ENCODE measurements around the gene DZIP3.
A peak's percentile ranks its signal among the peaks of the same experiment; 100 is the strongest.

The DZIP3 gene, protein sequence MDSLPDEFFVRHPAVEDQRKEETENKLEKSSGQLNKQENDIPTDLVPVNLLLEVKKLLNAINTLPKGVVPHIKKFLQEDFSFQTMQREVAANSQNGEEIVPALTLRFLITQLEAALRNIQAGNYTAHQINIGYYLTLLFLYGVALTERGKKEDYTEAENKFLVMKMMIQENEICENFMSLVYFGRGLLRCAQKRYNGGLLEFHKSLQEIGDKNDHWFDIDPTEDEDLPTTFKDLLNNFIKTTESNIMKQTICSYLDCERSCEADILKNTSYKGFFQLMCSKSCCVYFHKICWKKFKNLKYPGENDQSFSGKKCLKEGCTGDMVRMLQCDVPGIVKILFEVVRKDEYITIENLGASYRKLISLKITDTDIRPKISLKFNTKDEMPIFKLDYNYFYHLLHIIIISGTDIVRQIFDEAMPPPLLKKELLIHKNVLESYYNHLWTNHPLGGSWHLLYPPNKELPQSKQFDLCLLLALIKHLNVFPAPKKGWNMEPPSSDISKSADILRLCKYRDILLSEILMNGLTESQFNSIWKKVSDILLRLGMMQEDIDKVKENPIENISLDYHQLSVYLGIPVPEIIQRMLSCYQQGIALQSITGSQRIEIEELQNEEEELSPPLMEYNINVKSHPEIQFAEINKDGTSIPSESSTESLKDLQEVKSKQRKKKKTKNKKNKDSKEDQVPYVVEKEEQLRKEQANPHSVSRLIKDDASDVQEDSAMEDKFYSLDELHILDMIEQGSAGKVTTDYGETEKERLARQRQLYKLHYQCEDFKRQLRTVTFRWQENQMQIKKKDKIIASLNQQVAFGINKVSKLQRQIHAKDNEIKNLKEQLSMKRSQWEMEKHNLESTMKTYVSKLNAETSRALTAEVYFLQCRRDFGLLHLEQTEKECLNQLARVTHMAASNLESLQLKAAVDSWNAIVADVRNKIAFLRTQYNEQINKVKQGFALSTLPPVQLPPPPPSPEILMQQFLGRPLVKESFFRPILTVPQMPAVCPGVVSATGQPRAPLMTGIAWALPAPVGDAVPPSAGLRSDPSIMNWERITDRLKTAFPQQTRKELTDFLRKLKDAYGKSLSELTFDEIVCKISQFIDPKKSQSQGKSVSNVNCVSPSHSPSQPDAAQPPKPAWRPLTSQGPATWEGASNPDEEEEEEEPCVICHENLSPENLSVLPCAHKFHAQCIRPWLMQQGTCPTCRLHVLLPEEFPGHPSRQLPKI

DNA sequence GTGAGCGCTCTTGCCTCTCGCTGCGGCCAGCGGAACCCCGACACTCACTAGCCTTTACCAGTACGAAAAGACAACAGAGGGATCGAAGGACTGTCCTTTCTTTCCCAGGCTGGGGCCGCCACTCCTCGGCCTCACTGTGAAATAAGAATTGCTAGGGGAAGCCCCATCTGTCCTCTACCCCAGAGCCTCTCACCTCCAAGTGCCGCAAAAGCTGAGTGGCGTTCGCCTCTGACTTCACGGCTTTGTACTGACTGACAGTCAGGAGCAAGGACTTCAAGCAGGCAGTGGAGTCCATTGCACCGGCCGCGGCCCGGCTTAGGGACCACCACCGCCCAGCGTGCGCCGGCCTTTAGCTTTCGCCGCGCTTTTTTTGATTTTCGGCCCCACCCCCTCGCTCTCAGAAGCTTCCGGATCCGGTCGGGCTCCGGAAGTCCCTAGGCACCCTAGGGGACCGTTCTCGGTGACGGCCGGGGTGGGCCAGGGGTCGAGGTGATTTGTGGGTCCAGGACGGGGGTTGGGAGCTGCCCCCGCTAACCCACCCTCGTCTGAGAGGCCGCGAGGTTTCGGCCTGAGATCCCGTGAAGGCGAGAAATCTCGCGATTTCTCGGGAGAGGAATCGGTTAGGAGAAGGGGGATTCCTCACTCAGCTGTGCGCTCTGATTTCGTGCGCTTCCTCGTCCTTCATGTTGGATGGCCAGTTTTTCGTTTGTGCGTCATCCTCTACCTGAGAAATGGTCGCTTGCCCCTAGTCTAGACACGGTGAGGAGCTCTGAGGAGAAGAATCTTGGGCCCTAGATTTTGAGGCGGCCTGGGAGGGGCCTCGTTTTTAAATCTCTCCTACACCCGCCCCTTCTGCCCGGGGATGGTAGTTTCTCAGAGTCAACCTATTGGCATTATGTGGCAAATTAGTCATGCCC lies at the start of gene DZIP3, which contains the start of gene CIP2A:
Gene DZIP3 (plus strand): TSS at position 642 of the 917 bp plus-strand sequence. CDS start 15,685 bp downstream, outside the sequence.
Gene CIP2A (minus strand): TSS at position 358 of the 917 bp plus-strand sequence. CDS start 63 bp downstream, at position 295.
- DNase-seq: peak; percentile 94

DNA sequence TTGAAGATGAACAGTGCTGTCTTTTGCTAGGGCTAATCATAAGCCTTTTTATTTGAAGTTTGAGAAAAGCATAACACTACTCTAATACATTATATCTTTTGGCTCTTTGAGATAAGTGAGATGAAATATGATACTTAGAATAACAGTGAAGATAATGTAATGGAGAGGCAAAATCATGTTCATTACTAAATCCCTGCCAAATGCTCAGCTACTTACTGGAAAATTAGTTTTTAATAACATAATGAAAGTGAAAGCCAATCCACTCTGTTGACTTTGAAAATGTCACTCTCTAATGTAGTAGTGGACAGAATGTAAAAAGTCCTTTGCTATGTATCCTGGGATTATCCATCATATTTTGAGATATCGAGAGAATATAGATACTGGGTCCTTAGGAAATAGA lies 43.3 kb upstream of the DZIP3 start:
- no peak for DNase-seq

DNA sequence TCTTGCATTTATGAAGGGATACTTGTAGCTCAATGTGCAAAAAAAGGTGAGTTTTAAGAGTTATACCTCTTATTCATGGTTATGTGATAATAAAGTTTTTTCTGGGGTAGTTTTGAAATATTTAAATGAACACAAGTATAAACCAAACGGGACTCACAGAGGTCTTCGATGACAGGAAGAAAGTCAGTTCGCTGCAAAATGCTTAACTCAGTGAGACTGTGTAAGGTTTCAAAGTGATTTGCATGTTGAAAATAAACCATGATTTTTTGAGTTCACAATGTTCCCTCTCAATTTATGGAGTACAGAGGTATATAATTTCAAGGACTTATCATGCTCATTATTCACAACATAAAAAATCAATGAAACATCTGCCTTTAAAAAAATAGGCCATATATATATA lies 42.8 kb upstream of the DZIP3 start:
- no peak for DNase-seq

DNA sequence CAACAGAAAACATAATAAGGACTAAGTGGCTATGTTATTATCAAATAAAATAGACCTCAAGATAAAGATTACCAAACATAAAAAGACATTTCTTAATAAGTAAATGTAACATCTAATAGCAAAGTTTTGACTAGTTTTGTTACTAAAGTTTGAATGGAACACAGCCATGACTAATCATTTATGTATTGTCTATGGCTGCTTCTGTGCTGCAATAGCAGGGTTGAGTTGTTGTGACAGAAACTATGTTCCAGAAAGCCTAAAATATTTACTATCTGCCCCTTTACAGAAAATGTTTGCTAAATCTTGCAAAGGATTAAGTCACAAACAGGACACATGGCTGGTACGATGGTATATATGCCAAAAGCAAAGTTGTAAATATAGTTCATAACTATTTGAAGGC lies 41.2 kb upstream of the DZIP3 start:
- no peak for DNase-seq

DNA sequence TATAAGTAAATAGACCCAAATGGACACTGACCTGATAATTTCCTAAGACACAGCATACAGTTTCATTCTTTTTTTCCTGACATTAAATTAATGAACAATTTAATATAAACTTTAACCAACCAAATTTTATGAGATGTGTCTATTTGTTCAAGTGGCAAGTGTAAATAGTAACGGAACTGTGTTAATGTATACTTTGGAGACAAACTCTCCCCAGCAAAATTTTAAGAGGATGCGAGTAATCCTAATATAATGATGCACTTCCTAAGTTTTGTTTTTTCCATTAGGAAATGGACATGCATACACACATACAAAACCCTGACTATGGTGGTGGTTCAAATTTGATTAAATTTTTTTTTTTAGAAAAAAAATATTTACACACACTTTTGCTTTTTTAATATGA lies 40.6 kb upstream of the DZIP3 start:
- no peak for DNase-seq

DNA sequence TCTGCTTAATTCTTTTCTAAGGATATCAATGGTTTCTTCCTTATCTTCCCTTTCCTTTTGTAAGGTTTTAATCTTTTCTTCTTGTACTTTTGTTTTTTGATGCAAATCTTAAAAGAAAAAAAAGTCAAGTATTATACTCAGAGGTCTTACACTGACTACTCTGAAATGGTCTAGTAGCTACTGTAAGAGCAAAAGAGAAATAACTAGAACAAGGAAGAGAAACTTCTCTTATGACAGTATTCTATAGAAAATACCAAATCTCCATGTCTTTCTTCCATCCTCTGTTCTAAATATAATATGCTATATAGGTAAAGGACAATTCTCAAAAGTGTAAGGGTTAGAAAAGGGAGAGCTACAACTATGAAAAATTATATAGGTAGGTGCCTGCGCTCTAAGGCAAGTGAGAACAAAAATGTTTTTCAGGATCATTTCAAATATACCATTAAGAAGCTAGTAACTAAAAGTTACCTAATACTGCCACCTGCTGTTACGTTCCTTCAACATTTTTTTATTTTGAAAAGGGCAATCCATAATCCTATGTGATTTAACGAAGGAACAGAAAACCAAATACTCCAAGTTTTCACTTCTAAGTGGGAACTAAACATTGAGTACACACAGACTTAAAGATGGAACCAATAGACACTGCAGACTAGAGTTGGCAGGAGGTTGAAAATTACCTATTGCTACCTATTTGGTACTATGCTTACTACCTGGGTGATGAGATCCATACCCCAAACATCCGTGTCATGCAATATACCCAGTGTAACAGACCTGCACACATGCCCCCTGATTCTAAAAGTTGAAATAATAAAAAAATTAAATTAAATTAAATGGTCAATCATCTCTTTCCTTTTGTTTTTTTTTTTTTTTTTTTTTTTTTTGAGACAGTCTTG lies 37.0 kb upstream of the DZIP3 start:
- peak; percentile 28 for DNase-seq

DNA sequence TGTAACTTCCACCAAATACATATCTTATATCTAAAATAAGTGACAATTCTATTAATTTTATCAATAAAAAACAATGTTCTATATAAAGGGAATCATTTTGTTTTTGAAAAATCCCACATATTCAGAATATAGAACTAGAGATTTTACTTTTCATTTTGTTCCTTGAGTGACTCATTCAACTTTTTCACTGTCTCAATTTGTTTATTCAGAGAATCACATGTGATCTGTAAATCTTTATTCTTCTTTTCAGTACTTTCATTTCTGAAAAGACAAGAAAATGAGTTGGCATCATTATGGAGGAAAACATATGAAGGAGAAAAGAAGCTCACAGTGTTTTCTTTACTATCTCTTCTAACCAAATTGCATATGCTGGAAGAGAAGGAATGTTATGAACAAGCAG lies 35.3 kb upstream of the DZIP3 start:
- no peak for DNase-seq

DNA sequence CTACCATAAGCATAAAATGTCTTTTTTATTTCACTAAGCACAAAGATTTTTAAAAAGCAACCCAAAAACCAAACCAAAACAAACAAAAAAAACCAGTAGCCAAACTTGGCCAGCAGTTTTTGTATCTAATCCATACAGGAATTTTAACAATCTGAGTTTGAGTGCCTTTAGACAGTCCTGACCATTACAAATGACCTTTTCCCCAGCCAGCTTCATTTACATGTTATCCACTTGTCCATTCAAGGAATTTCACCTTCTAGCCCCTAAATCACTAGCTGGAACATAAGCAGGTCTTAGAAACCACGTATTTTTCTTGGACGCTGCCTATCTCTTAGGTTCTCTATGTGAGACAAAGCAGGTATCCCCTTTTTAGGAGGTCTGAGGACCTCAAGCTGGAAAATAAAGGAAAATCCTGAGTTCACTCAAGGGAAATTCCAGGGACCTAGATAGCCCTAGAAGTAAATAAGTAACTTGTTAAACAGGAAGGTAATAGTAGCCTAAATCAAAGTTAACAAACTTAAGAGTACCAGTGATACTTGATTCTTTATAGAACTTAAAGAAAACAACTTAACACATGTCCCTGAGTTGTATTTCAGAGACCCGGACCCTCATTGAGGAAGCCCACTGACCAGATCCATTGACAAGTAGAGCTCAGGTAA lies 34.5 kb upstream of the DZIP3 start:
- no peak for DNase-seq

DNA sequence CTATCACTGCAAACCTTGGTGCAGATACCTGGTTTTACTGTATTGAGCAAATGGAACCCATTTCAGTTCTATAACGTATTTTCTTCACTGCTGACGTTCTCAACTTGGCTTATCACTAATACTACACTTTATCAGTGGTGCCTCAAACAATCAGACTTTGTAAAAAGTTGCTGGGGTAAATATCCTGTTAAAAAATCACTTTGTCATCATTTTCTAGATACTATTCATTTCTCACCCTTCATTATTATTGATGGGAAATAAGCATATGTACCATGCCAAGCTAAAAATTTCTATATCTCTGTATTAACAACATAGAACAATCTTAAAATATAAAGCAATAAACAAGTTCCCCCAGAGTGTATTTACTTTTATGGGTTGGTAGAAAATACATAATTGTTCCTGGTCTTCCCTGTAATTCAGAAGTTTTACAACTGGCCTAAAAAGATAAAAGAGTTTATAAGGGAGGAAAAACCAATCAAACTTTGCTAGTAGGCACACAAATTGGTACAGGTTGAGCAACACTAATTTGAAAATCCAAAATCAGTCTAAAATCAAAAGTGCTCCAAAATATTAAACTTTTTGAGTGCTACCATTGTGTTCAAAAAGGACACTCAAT lies 33.4 kb upstream of the DZIP3 start:
- DNase-seq: no peak

DNA sequence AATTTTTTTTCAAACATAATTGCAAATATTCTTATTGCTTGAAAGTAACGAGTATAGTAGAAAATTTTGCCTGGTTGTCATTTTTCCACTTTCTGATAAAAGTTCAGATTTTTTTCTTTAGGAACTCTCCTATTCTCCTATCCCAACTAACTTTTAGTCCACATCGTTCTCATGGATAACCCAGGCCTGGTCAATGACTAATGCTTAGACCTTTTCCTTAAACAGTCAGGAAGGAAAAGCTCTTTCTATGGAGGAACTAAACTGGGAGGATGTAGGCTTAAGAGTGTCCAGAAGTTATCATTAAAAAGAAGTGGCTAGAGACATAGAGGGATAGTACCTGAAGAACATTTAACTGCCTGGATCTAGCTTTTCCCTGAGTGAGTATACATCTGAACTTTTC lies 27.0 kb upstream of the DZIP3 start:
- DNase-seq: no peak

DNA sequence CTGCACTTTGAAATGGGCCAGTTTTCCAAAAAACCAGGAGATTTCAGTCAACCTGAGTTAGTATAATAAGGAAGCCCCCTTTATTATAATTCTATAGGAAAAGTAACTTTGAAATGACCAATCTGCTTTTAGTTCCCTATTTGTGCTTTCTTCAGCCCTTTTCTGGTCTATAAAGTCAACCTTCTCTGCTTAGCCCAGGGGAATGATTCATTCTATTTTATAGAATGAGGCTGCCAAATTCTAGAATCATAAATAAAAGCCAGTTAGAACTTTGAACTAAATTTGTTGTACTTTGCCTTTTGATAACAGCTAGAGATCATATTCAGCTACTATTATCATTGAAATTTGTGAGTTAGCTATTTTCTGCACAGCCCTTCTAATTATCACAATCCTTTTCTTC lies 25.0 kb upstream of the DZIP3 start:
- no peak for DNase-seq

DNA sequence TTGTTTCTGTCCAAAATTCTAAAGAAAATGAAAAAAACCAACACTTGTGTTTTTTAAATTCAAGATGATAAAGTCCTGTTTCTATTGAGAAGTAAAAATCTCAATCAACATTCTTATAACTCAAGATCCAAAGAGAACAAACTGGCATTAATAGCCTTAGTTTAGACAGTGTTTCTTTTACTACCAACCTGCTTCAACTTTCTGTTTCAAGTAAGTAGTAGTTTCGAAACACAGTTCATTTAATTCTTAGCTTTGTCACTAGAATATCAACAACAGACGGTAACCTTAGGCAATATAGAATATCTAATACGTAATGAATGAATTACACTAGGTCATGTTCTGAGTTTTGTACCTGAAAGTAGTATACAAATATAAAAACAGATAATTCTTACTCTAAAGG lies 24.0 kb upstream of the DZIP3 start:
- DNase-seq: no peak

DNA sequence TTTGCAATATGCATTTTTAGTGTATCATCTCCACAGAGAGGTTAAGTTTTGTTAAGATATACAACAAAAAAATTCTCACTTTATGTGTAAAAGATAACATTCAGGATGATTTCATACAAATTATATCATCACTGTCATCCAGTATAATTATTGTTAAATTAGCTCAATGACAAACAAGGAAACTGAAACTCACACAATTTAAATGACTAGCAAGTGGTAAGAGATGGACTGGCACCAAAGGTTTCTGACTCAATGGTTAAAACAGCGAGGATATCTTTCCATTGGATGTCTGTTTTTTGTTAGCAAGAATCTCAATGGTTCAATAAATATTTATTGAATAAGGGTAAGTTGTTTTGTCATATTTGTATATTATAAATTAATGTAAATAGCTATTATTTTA lies 22.9 kb upstream of the DZIP3 start:
- peak; percentile 39 for DNase-seq

DNA sequence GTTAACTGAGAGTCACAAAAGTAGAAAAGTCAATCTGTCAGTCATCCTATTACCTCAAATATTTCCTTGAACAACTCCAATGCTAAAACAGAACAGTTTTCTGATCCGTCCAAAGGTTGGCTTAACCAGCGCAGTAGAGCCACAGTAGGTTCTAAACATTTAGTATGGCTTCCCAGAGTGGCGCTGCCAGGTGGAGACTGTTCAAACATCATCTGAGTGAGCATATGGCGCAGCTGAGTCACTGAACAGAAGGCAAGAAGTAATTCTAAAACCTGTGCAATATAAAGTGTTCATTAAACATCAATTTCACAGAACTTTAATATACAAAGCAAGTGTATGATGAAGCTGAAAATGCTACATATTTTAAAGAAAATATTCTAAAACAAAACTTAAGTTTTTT lies 20.2 kb upstream of the DZIP3 start:
- no peak for DNase-seq

DNA sequence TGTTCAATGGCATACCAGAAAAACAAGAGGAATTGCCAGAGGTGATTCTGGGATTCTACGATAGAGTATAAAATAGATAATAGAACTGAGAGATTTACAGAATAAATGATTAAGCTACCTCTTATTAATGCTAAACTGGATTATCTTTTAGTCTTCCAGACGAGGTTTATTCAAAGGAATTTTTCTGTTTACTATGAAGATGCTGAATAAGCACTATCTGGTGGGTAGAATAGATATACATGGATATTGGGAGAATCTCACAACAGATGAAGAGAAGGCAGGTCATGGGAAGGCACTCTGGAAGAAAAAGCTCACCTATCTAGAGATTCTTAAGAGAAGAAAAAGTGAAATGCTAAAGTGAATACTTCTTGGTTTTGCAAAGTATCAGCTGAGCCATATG lies 11.5 kb upstream of the DZIP3 start:
- no peak for DNase-seq

DNA sequence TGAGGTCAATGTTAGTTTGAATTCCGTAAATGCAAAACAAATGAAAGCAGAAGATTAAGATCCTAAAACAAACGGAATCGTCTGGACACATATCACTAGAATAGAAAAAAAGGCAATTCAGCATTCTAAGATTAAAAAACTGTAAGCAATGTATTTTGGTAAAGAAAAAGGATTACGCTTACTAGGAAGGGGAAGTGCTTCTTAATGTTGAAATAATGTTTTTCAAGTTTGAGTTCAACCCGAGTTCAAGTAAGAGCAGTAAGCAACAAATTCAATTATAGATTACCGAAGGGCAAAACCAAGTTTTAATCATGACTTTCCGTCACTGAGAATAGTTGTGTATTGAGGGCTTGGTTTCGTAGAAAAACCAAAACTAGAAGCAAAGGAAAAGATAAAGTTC lies 921 bp upstream of the DZIP3 start:
- DNase-seq: no peak

DNA sequence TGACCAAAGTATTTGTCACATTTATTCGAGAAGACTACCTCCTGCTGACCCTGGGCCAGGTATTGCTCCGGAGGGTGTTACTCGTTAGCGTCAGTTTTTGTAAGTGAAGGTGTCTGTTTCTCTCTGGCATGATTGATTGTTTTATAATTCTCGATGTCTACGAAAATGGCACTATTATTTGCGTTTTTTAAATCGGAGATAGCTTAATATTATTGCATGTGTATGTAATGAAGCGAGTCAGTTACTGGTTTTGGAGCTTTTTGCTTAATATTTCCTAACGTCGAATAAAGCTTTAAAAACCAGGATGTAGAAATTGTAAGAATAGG lies 439 bp downstream of the DZIP3 start:
- no peak for DNase-seq

DNA sequence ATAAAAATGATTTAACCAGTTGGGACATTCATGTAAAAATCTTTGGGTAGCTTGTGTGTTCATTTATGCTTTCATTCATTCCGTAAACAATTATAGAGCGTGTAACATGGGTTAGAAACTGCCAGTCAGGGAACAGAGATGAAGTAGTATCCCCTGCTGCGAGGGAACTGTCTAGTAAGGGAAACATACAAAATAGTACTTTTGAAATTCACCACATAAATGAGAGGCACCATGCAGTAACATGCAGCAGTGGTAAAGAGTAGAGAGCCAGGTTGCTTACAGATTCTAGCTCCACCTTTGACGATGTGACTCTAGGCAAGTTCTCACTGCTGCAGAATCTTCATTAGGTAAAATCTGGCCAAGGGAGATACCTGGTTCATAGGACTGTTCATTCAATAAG lies 938 bp downstream of the DZIP3 start:
- DNase-seq: no peak

DNA sequence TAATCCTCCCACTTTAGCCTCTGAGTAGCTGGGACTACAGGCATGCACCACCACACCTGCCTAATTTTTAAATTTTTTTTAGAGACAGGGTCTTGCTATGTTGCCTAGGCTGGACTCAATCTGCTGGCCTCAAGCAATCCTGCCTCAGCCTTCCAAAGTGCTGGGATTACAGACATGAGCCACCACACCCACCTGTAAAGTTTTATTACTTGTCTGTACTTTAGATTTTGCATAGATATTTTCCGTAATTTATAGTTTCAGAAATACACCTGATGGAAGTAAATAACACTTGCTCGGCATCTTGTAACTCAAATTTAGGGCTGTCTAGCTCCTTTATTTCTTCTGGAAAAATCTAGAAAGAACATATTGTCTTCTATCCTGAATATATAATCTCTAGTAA lies 5.8 kb downstream of the DZIP3 start:
- no peak for DNase-seq

DNA sequence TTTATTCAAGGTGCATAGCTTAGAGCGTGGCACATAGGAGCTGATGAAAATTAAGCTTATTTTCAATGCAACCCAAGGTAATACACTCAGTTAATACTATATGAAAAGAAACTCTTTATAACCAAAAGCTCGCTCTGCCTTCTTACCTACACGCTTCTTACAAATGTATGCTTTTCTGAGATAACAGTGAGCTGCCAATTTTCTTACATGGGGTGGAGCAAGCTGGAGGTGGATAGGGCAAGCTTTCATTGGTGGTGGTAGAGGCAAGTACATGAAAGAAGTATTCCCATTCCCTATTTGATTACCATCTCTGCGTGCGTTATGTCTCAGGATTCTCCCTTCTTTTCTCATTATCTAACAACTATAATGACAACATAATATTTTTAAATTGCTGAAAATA lies 8.9 kb downstream of the DZIP3 start:
- DNase-seq: no peak

Data from activated CD4-positive, alpha-beta T cell treated with anti-CD3 and anti-CD28 coated beads, Interleukin-10, Interleukin-2, amounts not matched to agents 100 ng/mL and 50 ng/mL, durations not matched to agents 16 hours and 8 hours (primary cell).